Naive B cell (primary cell): ENCODE measurements around the gene SLC23A1. TPM values are rescaled to one million over a fixed set of nuclear protein-coding genes. Genes with fewer than 3 reads are reported as not detected.
"Not testable (repeated sequence)": the region's sequence is repeated elsewhere in the genome, so short reads cannot be mapped to it uniquely, and the experiment has no call there.

ENCODE experiments used
- ATAC-seq, 2 donors: fragments of 150-1000 bp; cut with Tn5 transposase; 2 replicates each; pipeline ENCODE4 v1.10.0; 2021; ENCODE audit warnings: low read depth in 2 of 2, mild to moderate bottlenecking in 2 of 2, moderate library complexity in 2 of 2
- DNase-seq: peaks from one replicate; pipeline ENCODE4 v3.0.0; 2022
- H3K27ac Mint-ChIP-seq, 6 donors: one replicate each; pipeline ENCODE4 v1.8.0; 2020 to 2022; ENCODE audit warnings: mild to moderate bottlenecking in 6 of 6, mixed read lengths in 6 of 6, moderate library complexity in 5 of 6, inconsistent platforms in 2 of 6
- H3K27me3 Mint-ChIP-seq, 3 donors: one replicate each; pipeline ENCODE4 v1.8.0; 2021 to 2022; ENCODE audit warnings: mixed read lengths in 3 of 3, mild to moderate bottlenecking in 1 of 3
- H3K36me3 Mint-ChIP-seq, 2 donors: one replicate each; pipeline ENCODE4 v1.8.0; 2020 to 2022; ENCODE audit warnings: mixed read lengths in 2 of 2, inconsistent platforms in 1 of 2, mild to moderate bottlenecking in 1 of 2
- H3K4me1 Mint-ChIP-seq, 3 donors: one replicate each; pipeline ENCODE4 v1.8.0; 2020 to 2022; ENCODE audit warnings: mixed read lengths in 3 of 3, inconsistent platforms in 1 of 3, mild to moderate bottlenecking in 1 of 3, moderate library complexity in 1 of 3
- H3K4me3 Mint-ChIP-seq, 8 donors: one replicate each; pipeline ENCODE4 v1.8.0; 2020 to 2022; ENCODE audit warnings: mild to moderate bottlenecking in 8 of 8, mixed read lengths in 8 of 8, moderate library complexity in 8 of 8, inconsistent platforms in 2 of 8
- H3K9me3 Mint-ChIP-seq, 7 donors: one replicate each; pipeline ENCODE4 v1.8.0; 2020 to 2022; ENCODE audit warnings: mixed read lengths in 7 of 7, mild to moderate bottlenecking in 5 of 7, inconsistent platforms in 2 of 7, moderate library complexity in 1 of 7
- polyA plus RNA-seq, 6 donors: library from polyadenylated mRNA; unstranded; fragments of 300-500 nt; fragmentation: Illumina TruSeq; gene quantifications; one replicate each; pipeline ENCODE4 v1.2.3, GENCODE V29; 2021; ENCODE audit warnings: low read depth in 6 of 6

The SLC23A1 gene
- polyA plus RNA-seq, 6 donors from 2014 or later: 0.13 to 0.57 (median 0.49) TPM; not detected in 3

DNA sequence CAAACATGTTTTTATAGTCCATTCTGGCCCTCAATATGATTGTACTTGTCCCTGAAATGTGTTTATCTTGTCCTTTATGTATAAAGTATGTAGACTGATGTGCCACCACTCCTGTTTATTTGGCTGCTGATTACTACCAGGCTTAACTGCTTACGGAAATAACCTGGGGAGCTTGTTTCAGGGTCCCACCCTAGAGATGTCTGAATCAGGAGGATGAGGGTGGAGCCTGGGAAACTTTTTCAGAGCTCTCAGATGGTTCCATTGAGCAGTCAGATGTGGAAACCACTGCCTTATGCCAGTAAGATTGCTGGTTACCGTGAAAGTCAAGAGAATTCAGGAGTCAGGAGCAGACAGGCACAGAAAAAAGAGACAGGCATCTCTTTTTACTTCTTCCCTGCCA lies 19.2 kb downstream of the SLC23A1 start:
- no peaks in the 10 kb centered on the region for H3K27me3 Mint-ChIP-seq
- peaks cover 0 to 10% (median 4%) of the 10 kb centered on the region in 3 donors for H3K4me1 Mint-ChIP-seq
- H3K4me3 Mint-ChIP-seq: no peak overlapping the region
- DNase-seq (no peak), ATAC-seq (no peak)
- peaks cover 10 to 16% of the 10 kb centered on the region in 2 donors for H3K36me3 Mint-ChIP-seq
- peak overlapping the region in 1 of 6 donors; percentile 16 for H3K27ac Mint-ChIP-seq
- no peaks in the 10 kb centered on the region for H3K9me3 Mint-ChIP-seq

DNA sequence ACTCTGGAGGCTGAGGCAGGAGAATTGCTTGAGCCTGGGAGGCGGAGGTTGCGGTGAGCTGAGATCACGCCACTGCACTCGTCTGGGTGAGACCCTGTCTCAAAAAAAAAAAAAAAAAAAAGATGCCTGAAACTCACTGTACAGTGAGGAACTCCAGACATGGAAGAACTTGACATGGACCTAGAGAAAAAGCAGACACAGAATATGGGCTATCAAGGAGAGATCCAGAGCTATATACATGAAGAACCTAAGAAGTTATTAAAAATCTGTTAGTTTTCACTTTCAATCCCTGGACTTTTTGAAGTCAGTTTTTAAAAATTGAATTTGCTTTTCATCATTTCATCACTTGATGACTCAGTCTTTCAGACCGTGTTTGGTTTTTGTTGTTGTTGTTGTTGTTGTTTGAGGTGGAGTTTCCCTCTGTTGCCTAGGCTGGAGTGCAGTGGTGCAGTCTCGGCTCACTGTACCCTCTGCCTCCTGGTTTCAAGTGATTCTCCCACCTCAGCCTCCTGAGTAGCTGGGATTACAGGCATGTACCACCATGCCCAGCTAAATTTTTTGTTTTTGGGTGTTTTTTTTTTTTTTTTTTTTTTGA lies 21.2 kb downstream of the SLC23A1 start:
- Mint-ChIP-seq H3K4me1 (peaks cover 13 to 20% (median 16%) of the 10 kb centered on the region in 3 donors), H3K27me3 (no peaks in the 10 kb centered on the region), H3K27ac (no peak overlapping the region), H3K9me3 (no peaks in the 10 kb centered on the region), H3K4me3 (no peak overlapping the region), H3K36me3 (peaks cover 10% of the 10 kb centered on the region in 2 donors)
- ATAC-seq (no peak), DNase-seq (no peak)

- DNase-seq (no peak), ATAC-seq (no peak)
- Mint-ChIP-seq H3K4me3 (peak overlapping the region in 1 of 8 donors; percentile 40), H3K36me3 (peaks cover 10% of the 10 kb centered on the region in 2 donors), H3K9me3 (no peaks in the 10 kb centered on the region), H3K27me3 (no peaks in the 10 kb centered on the region), H3K27ac (peak overlapping the region in 2 of 6 donors; percentile 21 to 80), H3K4me1 (peaks cover 13 to 27% (median 27%) of the 10 kb centered on the region in 3 donors)
These were observed 22.7 kb downstream of the SLC23A1 start for GRCh38 chr5:139360384-139360783.

DNA sequence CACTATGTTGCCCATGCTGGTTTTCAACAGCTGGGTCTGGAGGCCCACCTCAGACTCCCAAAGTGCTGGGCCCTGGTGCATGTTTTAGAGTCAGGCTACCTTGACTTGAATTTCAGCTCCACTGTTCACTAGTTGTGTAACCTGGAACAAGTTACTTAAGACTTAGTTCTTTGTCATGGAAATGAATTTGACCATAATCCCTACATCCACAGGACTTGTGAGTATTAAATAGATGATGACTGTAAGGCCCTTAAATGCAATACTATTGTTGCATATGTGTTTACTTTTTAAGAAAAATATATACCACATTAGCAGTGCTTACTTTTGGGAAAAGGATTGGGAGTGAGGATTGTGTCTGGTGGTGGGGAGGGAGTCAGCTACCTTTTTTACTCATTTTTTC lies 25.0 kb downstream of the SLC23A1 start:
- DNase-seq: no peak
- Mint-ChIP-seq H3K4me1 (peaks cover 20 to 38% (median 35%) of the 10 kb centered on the region in 3 donors), H3K9me3 (peaks cover 0 to 7% (median 0%) of the 10 kb centered on the region in 7 donors), H3K36me3 (peaks cover 6 to 9% of the 10 kb centered on the region in 2 donors), H3K27me3 (no peaks in the 10 kb centered on the region), H3K4me3 (no peak overlapping the region), H3K27ac (peak overlapping the region in 1 of 6 donors; percentile 18)
- ATAC-seq: no peak

DNA sequence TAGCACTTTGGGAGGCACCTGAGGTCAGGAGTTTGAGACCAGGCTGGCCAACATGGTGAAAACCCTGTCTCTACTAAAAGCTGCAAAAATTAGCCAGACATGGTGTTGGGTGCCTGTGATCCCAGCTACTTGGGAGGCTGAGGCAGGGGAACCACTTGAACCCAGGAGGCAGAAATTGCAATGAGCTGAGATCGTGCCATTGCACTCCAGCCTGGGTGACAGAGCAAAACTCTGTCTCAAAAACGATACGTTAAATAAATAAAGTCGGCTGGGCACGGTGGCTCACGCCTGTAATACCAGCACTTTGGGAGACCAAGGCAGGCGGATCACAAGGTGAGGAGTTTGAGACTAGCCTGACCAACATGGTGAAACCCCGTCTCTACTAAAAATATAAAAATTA lies 27.2 kb downstream of the SLC23A1 start:
- not testable (repeated sequence) for H3K36me3 Mint-ChIP-seq, H3K27ac Mint-ChIP-seq, H3K4me3 Mint-ChIP-seq, DNase-seq, H3K27me3 Mint-ChIP-seq, H3K9me3 Mint-ChIP-seq, ATAC-seq
- peaks cover 24 to 41% (median 39%) of the 10 kb centered on the region in 3 donors for H3K4me1 Mint-ChIP-seq

GRCh38 chr5:139354186-139354585 lies 28.9 kb downstream of the SLC23A1 start:
- no peak overlapping the region for H3K4me3 Mint-ChIP-seq
- H3K36me3 Mint-ChIP-seq: peaks cover 6 to 9% of the 10 kb centered on the region in 2 donors
- peaks cover 20 to 47% (median 38%) of the 10 kb centered on the region in 3 donors for H3K4me1 Mint-ChIP-seq
- DNase-seq: no peak
- no peaks in the 10 kb centered on the region for H3K27me3 Mint-ChIP-seq
- no peak for ATAC-seq
- peak overlapping the region in 1 of 6 donors; percentile 75 for H3K27ac Mint-ChIP-seq
- peaks cover 0 to 7% (median 0%) of the 10 kb centered on the region in 7 donors for H3K9me3 Mint-ChIP-seq

DNA sequence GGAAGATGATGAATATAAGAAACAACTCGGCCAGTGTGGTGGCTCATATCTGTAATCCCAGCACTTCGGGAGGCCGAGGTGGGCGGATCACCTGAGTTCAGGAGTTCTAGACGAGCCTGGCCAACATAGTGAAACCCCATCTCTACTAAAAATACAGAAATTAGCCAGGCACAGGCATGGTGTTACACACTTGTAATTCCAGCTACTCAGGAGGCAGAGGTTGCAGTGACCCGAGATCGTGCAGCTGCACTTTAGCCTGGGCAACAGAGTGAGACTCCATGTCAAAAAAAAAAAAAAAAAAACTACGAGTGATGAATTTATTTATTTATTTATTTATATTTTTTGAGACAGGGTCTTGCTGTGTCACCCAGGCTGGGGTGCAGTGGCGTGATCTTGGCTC lies 35.2 kb downstream of the SLC23A1 start:
- not testable (repeated sequence) for H3K9me3 Mint-ChIP-seq, H3K27me3 Mint-ChIP-seq, ATAC-seq, H3K4me3 Mint-ChIP-seq, DNase-seq, H3K36me3 Mint-ChIP-seq
- Mint-ChIP-seq H3K4me1 (peaks cover 28 to 69% (median 58%) of the 10 kb centered on the region in 3 donors), H3K27ac (peak overlapping the region in 1 of 6 donors; percentile 41)

- H3K9me3 Mint-ChIP-seq, DNase-seq, H3K36me3 Mint-ChIP-seq, ATAC-seq, H3K27me3 Mint-ChIP-seq: not testable (repeated sequence)
- Mint-ChIP-seq H3K4me3 (peak overlapping the region in 4 of 8 donors; percentile 16 to 75 (median 35)), H3K4me1 (peaks cover 39 to 80% (median 74%) of the 10 kb centered on the region in 3 donors), H3K27ac (peak overlapping the region in 3 of 6 donors; percentile 34 to 54 (median 42))
These were observed 37.7 kb downstream of the SLC23A1 start for GRCh38 chr5:139345442-139345841.

DNA sequence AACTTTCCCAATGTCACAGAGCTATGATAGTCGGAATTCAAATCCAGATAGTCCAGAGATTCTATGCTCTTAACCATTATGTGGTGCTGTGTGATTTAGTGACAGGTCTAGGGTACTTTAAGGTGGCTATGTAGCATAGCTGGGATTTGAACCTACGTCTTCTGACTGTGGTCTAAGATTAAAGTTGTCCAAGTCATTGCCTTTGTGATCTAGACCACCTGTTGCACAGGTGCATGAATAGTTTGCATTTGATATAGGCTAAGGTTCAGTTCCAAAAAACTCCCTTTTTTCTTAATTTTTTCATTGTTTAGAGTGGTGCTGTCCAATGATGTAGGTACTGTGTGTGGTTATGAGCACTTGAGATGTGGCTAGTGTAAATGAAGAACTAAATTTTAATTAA lies 38.9 kb downstream of the SLC23A1 start:
- Mint-ChIP-seq H3K27me3 (no peaks in the 10 kb centered on the region), H3K9me3 (no peaks in the 10 kb centered on the region), H3K4me3 (peak overlapping the region in 6 of 8 donors; percentile 19 to 99 (median 55)), H3K4me1 (peaks cover 40 to 76% (median 68%) of the 10 kb centered on the region in 3 donors), H3K27ac (peak overlapping the region in 2 of 6 donors; percentile 42 to 99), H3K36me3 (peaks cover 7% of the 10 kb centered on the region in 2 donors)
- DNase-seq (no peak), ATAC-seq (no peak)

- peaks cover 39 to 70% (median 63%) of the 10 kb centered on the region in 3 donors for H3K4me1 Mint-ChIP-seq
- H3K27ac Mint-ChIP-seq: peak overlapping the region in 4 of 6 donors; percentile 44 to 99 (median 98)
- ATAC-seq (no peak), DNase-seq (no peak)
- H3K27me3 Mint-ChIP-seq: no peaks in the 10 kb centered on the region
- no peaks in the 10 kb centered on the region for H3K9me3 Mint-ChIP-seq
- peak overlapping the region; percentile 50 to 99 (median 98) for H3K4me3 Mint-ChIP-seq
- H3K36me3 Mint-ChIP-seq: peaks cover 7% of the 10 kb centered on the region in 2 donors
These were observed 39.6 kb downstream of the SLC23A1 start for GRCh38 chr5:139343476-139343875.

DNA sequence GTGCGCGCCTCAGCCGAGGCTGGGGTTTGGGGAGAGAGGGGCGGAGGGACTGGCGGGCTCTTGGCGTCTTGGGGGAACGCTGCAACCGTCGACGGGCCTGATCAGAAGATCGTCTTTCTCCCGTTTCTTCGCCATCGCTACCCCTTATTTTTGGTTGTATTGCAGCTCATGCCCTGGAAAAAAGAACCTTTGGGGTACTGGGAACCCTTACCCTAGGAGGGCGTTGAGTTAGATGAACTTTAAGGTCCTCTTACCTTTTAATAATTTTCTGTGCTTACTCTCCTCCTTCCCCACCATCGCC lies 40.7 kb downstream of the SLC23A1 start:
- H3K9me3 Mint-ChIP-seq: no peaks in the 10 kb centered on the region
- no peaks in the 10 kb centered on the region for H3K27me3 Mint-ChIP-seq
- ATAC-seq (peak in 1 of 2 donors; percentile 69), DNase-seq (no peak)
- H3K4me1 Mint-ChIP-seq: peaks cover 39 to 62% (median 58%) of the 10 kb centered on the region in 3 donors
- peak overlapping the region; percentile 98 to 99 (median 99) for H3K27ac Mint-ChIP-seq
- H3K4me3 Mint-ChIP-seq: peak overlapping the region; percentile 94 to 99 (median 98)
- peaks cover 7% of the 10 kb centered on the region in 2 donors for H3K36me3 Mint-ChIP-seq

DNA sequence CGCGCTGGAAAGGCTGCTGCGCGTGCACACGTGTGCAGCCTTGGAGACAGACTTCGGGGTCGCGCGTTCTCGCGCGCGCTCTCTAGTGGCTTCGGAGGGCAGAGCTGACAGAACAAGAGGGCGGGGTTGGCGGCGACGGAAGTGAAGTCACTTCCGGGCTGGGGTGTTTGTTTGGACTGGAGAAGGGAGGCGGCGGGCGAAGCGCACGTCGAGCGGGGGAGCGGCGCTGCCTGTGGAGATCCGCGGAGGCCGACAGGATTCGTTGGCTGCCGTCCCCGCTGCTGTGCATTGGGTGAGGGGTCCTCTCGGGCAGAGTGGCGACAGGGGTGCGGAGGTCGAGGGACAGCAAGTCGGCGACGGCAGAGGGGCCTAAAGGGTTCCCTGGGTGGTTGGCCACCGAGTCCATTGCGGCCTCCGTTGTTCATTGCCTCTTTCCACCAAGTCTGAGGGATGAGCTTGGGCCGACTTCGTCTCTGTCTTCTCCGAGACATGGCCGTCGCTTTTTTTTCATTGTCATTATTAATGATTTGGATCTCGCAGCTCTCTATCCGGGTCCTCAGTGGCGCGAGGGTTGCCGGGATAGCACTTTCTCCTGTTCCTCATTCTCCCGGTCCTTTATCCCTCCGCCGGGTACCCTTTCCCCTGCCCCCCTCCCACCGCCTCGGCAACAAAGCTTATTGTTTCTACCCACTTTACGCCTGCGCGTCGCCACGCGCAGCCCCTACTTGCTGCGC lies 41.2 kb downstream of the SLC23A1 start, which contains the start of gene PAIP2:
Gene PAIP2 (plus strand): TSS at position 166 of the 734 bp plus-strand sequence. CDS start 21,931 bp downstream, outside the sequence.
- DNase-seq: peak; percentile 97
- ATAC-seq: peak; percentile 86 to 87
- Mint-ChIP-seq H3K4me1 (peaks cover 37 to 56% (median 53%) of the 10 kb centered on the region in 3 donors), H3K27me3 (no peaks in the 10 kb centered on the region), H3K36me3 (peaks cover 7% of the 10 kb centered on the region in 2 donors), H3K9me3 (no peaks in the 10 kb centered on the region), H3K4me3 (peak within 1 kb of the TSS; percentile 94 to 99 (median 98)), H3K27ac (peak within 1 kb of the TSS; percentile 98 to 99 (median 99))

DNA sequence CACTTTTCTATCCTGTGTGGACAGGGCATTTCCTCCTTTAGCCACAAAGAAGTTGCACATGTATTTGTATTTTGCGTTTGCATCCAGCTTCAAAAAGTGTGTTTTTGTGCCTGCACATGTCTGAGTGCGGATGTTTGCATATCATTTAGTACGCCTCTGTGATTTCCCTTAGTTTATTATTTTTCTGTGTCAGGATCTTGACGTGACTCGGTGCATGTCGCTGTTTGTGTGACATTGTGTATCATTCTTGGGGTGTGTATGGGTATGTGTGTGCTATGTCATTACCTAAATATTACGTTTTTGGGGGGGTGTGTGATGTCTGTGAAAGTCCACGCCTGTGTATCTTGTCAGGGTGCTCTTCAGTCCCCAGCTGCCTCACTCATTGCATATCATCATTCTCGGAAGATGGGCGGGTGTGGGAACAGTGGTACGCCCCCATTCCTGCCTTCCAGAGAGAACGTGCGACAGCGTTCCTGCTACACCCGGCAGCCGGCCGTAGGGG lies 41.9 kb downstream of the SLC23A1 start:
- Mint-ChIP-seq H3K9me3 (no peaks in the 10 kb centered on the region), H3K27ac (peak overlapping the region; percentile 98 to 99 (median 99)), H3K4me3 (peak overlapping the region; percentile 94 to 99 (median 98)), H3K4me1 (peaks cover 35 to 55% (median 55%) of the 10 kb centered on the region in 3 donors), H3K27me3 (no peaks in the 10 kb centered on the region), H3K36me3 (peaks cover 7% of the 10 kb centered on the region in 2 donors)
- peak in 1 of 2 donors; percentile 11 for ATAC-seq
- no peak for DNase-seq
